Activated CD8-positive, alpha-beta memory T cell treated with anti-CD3 and anti-CD28 coated beads, Interleukin-2, amount 50 U/mL, for 24 hours (primary cell): Measurements from ENCODE around the gene PHC1.
A peak's percentile ranks its signal among the peaks of the same experiment; 100 is the strongest.
"Not testable (repeated sequence)": the region's sequence is repeated elsewhere in the genome, so short reads cannot be mapped to it uniquely, and the experiment has no call there.

Source experiments
- DNase-seq: peaks from one replicate; pipeline ENCODE4 v3.0.0-alpha.2; 2020; ENCODE audit errors: extremely low read depth

Gene PHC1

GRCh38 chr12:8914033-8914715, at the start of gene PHC1:
PHC1 (plus strand) TSS chr12:8914509; CDS start chr12:8917678, 3,169 bp downstream.
- DNase-seq: peak; percentile 41

GRCh38 chr12:8866429-8866828, 47.9 kb upstream of the PHC1 start:
- no peak for DNase-seq

GRCh38 chr12:8867009-8867408, 47.3 kb upstream of the PHC1 start:
- DNase-seq: no peak

GRCh38 chr12:8867786-8868185, 46.5 kb upstream of the PHC1 start:
- no peak for DNase-seq

GRCh38 chr12:8870586-8870985, 43.7 kb upstream of the PHC1 start:
- DNase-seq: no peak

GRCh38 chr12:8871068-8871467, 43.2 kb upstream of the PHC1 start:
- no peak for DNase-seq

GRCh38 chr12:8876887-8877286, 37.4 kb upstream of the PHC1 start:
- no peak for DNase-seq

- DNase-seq: no peak
These were observed 27.6 kb upstream of the PHC1 start for GRCh38 chr12:8886502-8887284.

GRCh38 chr12:8887285-8887715, 27.0 kb upstream of the PHC1 start:
- no peak for DNase-seq

- DNase-seq: no peak
These were observed 23.8 kb upstream of the PHC1 start for GRCh38 chr12:8890313-8891085.

GRCh38 chr12:8891976-8892375, 22.3 kb upstream of the PHC1 start:
- no peak for DNase-seq

GRCh38 chr12:8894378-8894777, 19.9 kb upstream of the PHC1 start:
- no peak for DNase-seq

GRCh38 chr12:8894986-8895385, 19.3 kb upstream of the PHC1 start:
- DNase-seq: no peak

- DNase-seq: no peak
These were observed 17.2 kb upstream of the PHC1 start for GRCh38 chr12:8897081-8897480.

- no peak for DNase-seq
These were observed 14.5 kb upstream of the PHC1 start for GRCh38 chr12:8899830-8900229.

GRCh38 chr12:8902703-8903102, 11.6 kb upstream of the PHC1 start:
- not testable (repeated sequence) for DNase-seq

- DNase-seq: no peak
These were observed 10.7 kb upstream of the PHC1 start for GRCh38 chr12:8903646-8904045.

- DNase-seq: no peak
These were observed 9.6 kb upstream of the PHC1 start for GRCh38 chr12:8904665-8905064.

GRCh38 chr12:8905546-8905945, 8.8 kb upstream of the PHC1 start:
- DNase-seq: no peak

GRCh38 chr12:8906266-8907180, 7.8 kb upstream of the PHC1 start:
- no peak for DNase-seq

GRCh38 chr12:8907513-8907912, 6.8 kb upstream of the PHC1 start:
- no peak for DNase-seq
